K562 (cell line): ENCODE results near the gene MBD2. TPM values are rescaled to one million over a fixed set of nuclear protein-coding genes. Genes with fewer than 3 reads are reported as not detected.

Experiments used
- MGA ChIP-seq: fragments of 450-650 bp; IDR thresholded peaks from 2 replicates; pipeline ENCODE4 v1.6.1; 2016; ENCODE audit warnings: mild to moderate bottlenecking, moderate library complexity
- NR2C2 ChIP-seq, 2 experiments: fragments of 200-800 bp in 1 of 2; sonication (Bioruptor generic) in 1 of 2; sonication (generic) in 1 of 2; formaldehyde crosslinking in 1 of 2; IDR thresholded peaks; 2 replicates each; pipeline versions ENCODE4 v1.6.1 to v1.8.0; 2016 to 2022; ENCODE audit warnings: mild to moderate bottlenecking in 1 of 2, missing compliant biosample characterization in 1 of 2, missing genetic modification characterization in 1 of 2, missing genetic modification reagents in 1 of 2
- PHF20 ChIP-seq: fragments of 450-650 bp; IDR thresholded peaks from 2 replicates; pipeline ENCODE4 v1.6.1; 2018; ENCODE audit not compliant: partially characterized antibody
- ZNF512 ChIP-seq: IDR thresholded peaks from 2 replicates; pipeline ENCODE4 v1.6.1; 2016; ENCODE audit warnings: missing genetic modification characterization, missing compliant biosample characterization
- polyA plus RNA-seq, 8 experiments: library from polyadenylated mRNA; depleted of rRNA in 4 of 8; stranded (reverse) in 5 of 8; unstranded in 3 of 8; fragments of >200 nt; fragmentation: Nextera tagmentation in 2 of 8; fragmentation: Illumina TruSeq in 1 of 8; extraction: Ambion mirVana in 2 of 8; extraction: Trizol in 1 of 8; gene quantifications; 2 replicates each; pipeline versions ENCODE4 v1.2.1 to v1.2.3, GENCODE V29; 2011 to 2014; ENCODE audit warnings: inconsistent platforms in 1 of 8, missing spikeins in 1 of 8
- total RNA-seq, 7 experiments: library from RNA; depleted of rRNA in 6 of 7; stranded (reverse); fragments of >200 nt in 6 of 7; fragmentation: Illumina TruSeq in 2 of 7; extraction: Trizol in 2 of 7; gene quantifications; 2 replicates each; pipeline versions ENCODE4 v1.2.1 to v1.2.3, GENCODE V29; 2011 to 2021; ENCODE audit warnings: low replicate concordance in 1 of 7

Gene MBD2
- total and polyA plus RNA-seq, 9 of the 15 experiments (the other 6 are each of a cell fraction or from before 2014, with no cell fraction given): 4.4 to 40.2 (median 13.9) TPM

GRCh38 chr18:54223568-54224241, 764 bp downstream of the MBD2 start (continued):
- TF ChIP-seq MGA (0 out of 2 replicates have a peak, but pooled peaks have one; percentile 10), PHF20 (no peak), NR2C2 (CRISPR knock-in tag; IDR thresholded peaks at IDR 0.05) (no peak; the same call in 1 of the 2 replicates), NR2C2 (tag; IDR thresholded peaks at IDR 0.05) (peak; percentile 94), ZNF512 (tag) (no peak)
